GDM1 (cell line): ENCODE data around the gene MMRN1.

Experiments
- DNase-seq: peaks from one replicate; lab custom pipeline; 2025; lab: John Stamatoyannopoulos, UW

The MMRN1 gene

GRCh38 chr4:89995006-89995405 is 100.4 kb downstream of the MMRN1 start:
- no peak for DNase-seq

GRCh38 chr4:89995814-89996213 is 101.2 kb downstream of the MMRN1 start:
- DNase-seq: no peak

GRCh38 chr4:89997171-89997704 is 102.6 kb downstream of the MMRN1 start:
- DNase-seq: no peak

- no peak for DNase-seq
Observed at GRCh38 chr4:89998469-89999011, 103.9 kb downstream of the MMRN1 start.

GRCh38 chr4:90001023-90001422 is 106.4 kb downstream of the MMRN1 start:
- no peak for DNase-seq

GRCh38 chr4:90002441-90003062 is 107.9 kb downstream of the MMRN1 start:
- DNase-seq: no peak
